ENCODE results near the gene GOLGA5. TPM values are rescaled to one million over a fixed set of nuclear protein-coding genes. Genes with fewer than 3 reads are reported as not detected.

GOLGA5 gene
- total RNA-seq, 1 experiment from 2014 or later: 25.4 TPM

GRCh38 chr14:92770484-92770883 lies 23.6 kb upstream of the GOLGA5 start:
- Histone ChIP-seq H3T11ph (ENCODE audit: low read length) (no peak overlapping the region), H3K4me2 (ENCODE audit: insufficient read depth, insufficient read length, low read length) (no peak overlapping the region), H2AFZ (ENCODE audit: low read length) (no peak overlapping the region), H2BK15ac (ENCODE audit: low read depth, low read length) (no peak overlapping the region), H2BK5ac (ENCODE audit: insufficient read length, low read length) (no peak overlapping the region), H4K8ac (replicated peaks; ENCODE audit: insufficient read length, low read depth, low read length) (no peak overlapping the region), H3K79me1 (ENCODE audit: insufficient read depth, low read depth, low read length, poor library complexity, severe bottlenecking) (no peaks in the 10 kb centered on the region), H3K23ac (ENCODE audit: insufficient read length, low read depth, low read length) (no peak overlapping the region), H2BK20ac (ENCODE audit: low read depth, low read length, poor library complexity, severe bottlenecking) (no peak overlapping the region), H3K27me3 (ENCODE audit: insufficient read depth, low read length) (no peaks in the 10 kb centered on the region), H3K79me2 (ENCODE audit: insufficient read depth, low read length) (no peaks in the 10 kb centered on the region), H3K9ac (ENCODE audit: extremely low read depth, insufficient read length, low read length) (no peak overlapping the region), H2BK120ac (ENCODE audit: low read depth, low read length, poor library complexity, severe bottlenecking) (no peak overlapping the region), H3K4ac (ENCODE audit: low read depth, low read length) (no peak overlapping the region), H3K14ac (ENCODE audit: insufficient read depth, low read length) (no peak overlapping the region), H2BK12ac (ENCODE audit: insufficient read length, low read depth, low read length) (no peak overlapping the region), H2AK5ac (ENCODE audit: insufficient read length, low read length) (no peak overlapping the region), H4K5ac (ENCODE audit: insufficient read length, low read depth, low read length) (no peak overlapping the region), H4K91ac (ENCODE audit: insufficient read length, low read depth, low read length) (no peak overlapping the region), H3K18ac (ENCODE audit: insufficient read length, low read depth, low read length) (no peak overlapping the region), H3K23me2 (ENCODE audit: insufficient read length, low read depth, low read length, poor library complexity, severe bottlenecking) (no peaks in the 10 kb centered on the region), H3K9me3 (ENCODE audit: control insufficient read depth, low read depth, low read length) (no peaks in the 10 kb centered on the region), H3K56ac (ENCODE audit: insufficient read length, low read depth, low read length) (no peak overlapping the region), H3K27ac (ENCODE audit: insufficient read length, low read depth, low read length) (no peak overlapping the region), H4K20me1 (ENCODE audit: control insufficient read depth, insufficient read depth, insufficient read length) (no peaks in the 10 kb centered on the region), H3K4me1 (ENCODE audit: insufficient read depth, low read length) (no peaks in the 10 kb centered on the region; the same call in 1 of the 2 replicates)
- no peaks in the 10 kb centered on the region for H3K36me3 Mint-ChIP-seq (ENCODE audit: insufficient read depth in 1 of 3, low read depth in 3 of 3)
- no peak overlapping the region for H3K27ac Mint-ChIP-seq
- no CpG with 5 or more reads among the region's 2 CpGs for WGBS (ENCODE audit: extremely low coverage, insufficient read length, low lambda C conversion rate)
- TF ChIP-seq CTCF (conservative IDR thresholded peaks at IDR 0.05): no peak
- H3K4me1 Mint-ChIP-seq: peaks cover 0 to 3% of the 10 kb centered on the region in 2 experiments; a peak in 1 of 4 replicates
- no peak for DNase-seq
- H3K4me3 Mint-ChIP-seq: no peak overlapping the region
- no peaks in the 10 kb centered on the region for H3K9me3 Mint-ChIP-seq
- peaks cover 6% of the 10 kb centered on the region for H3K27me3 Mint-ChIP-seq (ENCODE audit: low read depth)

All from H9 (cell line).